Panc1 (cell line): ENCODE data around the gene METTL23.

Experiments used
- POLR2AphosphoS5 ChIP-seq: IDR thresholded peaks from 2 replicates; pipeline ENCODE4 v1.6.1; 2012; ENCODE audit warnings: mild to moderate bottlenecking, low read depth, low read length, moderate library complexity
- SIN3A ChIP-seq: IDR thresholded peaks from 2 replicates; pipeline ENCODE4 v1.6.1; 2012; ENCODE audit warnings: low read depth, mild to moderate bottlenecking, low read length, moderate library complexity, borderline replicate concordance; ENCODE audit not compliant: insufficient read depth
- TCF7L2 ChIP-seq: IDR thresholded peaks from 2 replicates; pipeline ENCODE4 v1.6.1; 2011; ENCODE audit warnings: mild to moderate bottlenecking, low read depth, low read length, inconsistent platforms
- TF ChIP-seq, protein P1 (sequence below): fragments of 450-650 bp; IDR thresholded peaks from 2 replicates; pipeline ENCODE4 v1.5.1; 2017; ENCODE audit warnings: mild to moderate bottlenecking
- TF ChIP-seq, protein P2 (sequence below), 2 experiments: IDR thresholded peaks; 2 replicates each; pipeline ENCODE4 v1.6.1; 2011 to 2012; ENCODE audit warnings: low read depth in 2 of 2, control low read depth in 1 of 2, low read length in 1 of 2, mild to moderate bottlenecking in 1 of 2, moderate library complexity in 1 of 2; ENCODE audit not compliant: insufficient read depth in 1 of 2

DNA sequence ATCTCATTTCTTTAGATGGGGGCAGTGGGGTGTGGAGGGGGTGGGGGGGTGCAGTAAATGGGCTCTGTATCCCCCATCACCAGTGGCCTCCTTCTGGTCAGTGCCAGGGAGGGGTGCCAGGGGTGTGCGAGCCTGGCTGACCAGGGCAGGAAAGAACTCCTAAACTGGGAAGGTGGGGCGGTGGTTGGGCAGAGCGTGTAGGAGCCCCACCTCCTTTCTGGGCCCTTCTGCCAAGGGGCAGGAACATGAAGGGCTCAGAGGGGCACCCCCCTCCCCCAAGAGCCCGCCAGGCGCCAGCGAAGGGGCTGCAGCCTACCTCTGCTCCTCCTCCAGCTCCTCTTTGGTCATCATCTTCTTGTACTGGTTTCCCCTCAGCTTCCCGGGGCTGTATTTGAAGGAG lies 41.9 kb upstream of the METTL23 start:
- TF ChIP-seq, protein P1, sequence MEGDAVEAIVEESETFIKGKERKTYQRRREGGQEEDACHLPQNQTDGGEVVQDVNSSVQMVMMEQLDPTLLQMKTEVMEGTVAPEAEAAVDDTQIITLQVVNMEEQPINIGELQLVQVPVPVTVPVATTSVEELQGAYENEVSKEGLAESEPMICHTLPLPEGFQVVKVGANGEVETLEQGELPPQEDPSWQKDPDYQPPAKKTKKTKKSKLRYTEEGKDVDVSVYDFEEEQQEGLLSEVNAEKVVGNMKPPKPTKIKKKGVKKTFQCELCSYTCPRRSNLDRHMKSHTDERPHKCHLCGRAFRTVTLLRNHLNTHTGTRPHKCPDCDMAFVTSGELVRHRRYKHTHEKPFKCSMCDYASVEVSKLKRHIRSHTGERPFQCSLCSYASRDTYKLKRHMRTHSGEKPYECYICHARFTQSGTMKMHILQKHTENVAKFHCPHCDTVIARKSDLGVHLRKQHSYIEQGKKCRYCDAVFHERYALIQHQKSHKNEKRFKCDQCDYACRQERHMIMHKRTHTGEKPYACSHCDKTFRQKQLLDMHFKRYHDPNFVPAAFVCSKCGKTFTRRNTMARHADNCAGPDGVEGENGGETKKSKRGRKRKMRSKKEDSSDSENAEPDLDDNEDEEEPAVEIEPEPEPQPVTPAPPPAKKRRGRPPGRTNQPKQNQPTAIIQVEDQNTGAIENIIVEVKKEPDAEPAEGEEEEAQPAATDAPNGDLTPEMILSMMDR, result no peak
- TF ChIP-seq SIN3A (no peak), TCF7L2 (no peak), POLR2AphosphoS5 (no peak)
- TF ChIP-seq, protein P2, sequence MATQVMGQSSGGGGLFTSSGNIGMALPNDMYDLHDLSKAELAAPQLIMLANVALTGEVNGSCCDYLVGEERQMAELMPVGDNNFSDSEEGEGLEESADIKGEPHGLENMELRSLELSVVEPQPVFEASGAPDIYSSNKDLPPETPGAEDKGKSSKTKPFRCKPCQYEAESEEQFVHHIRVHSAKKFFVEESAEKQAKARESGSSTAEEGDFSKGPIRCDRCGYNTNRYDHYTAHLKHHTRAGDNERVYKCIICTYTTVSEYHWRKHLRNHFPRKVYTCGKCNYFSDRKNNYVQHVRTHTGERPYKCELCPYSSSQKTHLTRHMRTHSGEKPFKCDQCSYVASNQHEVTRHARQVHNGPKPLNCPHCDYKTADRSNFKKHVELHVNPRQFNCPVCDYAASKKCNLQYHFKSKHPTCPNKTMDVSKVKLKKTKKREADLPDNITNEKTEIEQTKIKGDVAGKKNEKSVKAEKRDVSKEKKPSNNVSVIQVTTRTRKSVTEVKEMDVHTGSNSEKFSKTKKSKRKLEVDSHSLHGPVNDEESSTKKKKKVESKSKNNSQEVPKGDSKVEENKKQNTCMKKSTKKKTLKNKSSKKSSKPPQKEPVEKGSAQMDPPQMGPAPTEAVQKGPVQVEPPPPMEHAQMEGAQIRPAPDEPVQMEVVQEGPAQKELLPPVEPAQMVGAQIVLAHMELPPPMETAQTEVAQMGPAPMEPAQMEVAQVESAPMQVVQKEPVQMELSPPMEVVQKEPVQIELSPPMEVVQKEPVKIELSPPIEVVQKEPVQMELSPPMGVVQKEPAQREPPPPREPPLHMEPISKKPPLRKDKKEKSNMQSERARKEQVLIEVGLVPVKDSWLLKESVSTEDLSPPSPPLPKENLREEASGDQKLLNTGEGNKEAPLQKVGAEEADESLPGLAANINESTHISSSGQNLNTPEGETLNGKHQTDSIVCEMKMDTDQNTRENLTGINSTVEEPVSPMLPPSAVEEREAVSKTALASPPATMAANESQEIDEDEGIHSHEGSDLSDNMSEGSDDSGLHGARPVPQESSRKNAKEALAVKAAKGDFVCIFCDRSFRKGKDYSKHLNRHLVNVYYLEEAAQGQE (IDR thresholded peaks at IDR 0.05; ENCODE audit: insufficient read depth in 1 of 2, low read depth in 2 of 2, low read length in 1 of 2), result no peak
